ENCODE results near the gene RNASE8.
A peak's percentile ranks its signal among the peaks of the same experiment; 100 is the strongest.
"Not testable (repeated sequence)": the region's sequence is repeated elsewhere in the genome, so short reads cannot be mapped to it uniquely, and the experiment has no call there.

The RNASE8 gene

DNA sequence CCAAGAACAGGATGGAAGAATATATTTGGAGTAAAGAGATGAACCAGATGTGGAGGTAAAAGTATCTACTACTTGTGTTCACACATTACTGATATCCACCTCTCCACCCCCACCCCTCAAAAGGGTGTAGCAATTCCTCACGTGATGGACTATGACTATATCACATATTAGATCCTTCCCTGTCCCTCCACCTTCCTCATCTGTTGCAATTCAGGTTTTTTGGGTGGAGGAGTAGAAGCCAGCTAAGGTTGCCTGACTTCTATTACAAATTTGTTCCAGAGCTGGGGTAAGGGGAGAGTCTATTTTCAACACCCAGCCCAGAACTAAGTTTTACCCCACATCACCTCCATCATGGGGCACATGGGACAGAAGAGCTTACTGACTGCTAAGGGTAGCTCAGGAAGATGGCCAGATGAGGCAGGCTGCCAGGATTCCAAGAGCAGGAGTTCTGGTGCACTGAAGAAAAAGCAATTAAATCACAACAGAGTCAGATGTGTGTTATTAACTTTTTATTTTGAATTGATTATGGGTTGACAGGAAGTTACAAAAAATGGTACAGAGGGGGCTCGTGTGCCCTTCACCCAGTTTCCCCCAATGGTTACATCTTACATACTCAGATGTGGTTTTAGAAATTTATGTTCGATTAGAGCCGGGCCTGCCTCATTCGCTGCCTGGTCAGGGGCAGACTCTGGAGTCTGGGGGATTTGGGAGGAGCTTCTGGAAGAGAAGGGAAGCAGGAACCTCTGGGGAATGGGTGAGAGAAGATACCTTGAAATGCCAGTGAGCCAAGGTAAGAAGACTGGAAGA is 25.1 kb upstream of the RNASE8 start:
- Histone ChIP-seq H3K4me3 (ENCODE audit: low read length) (no peak overlapping the region), H3K27ac (ENCODE audit: low read length) (no peak overlapping the region), H3K9me3 (ENCODE audit: insufficient read depth, low read depth, low read length) (no peaks in the 10 kb centered on the region), H3K4me1 (ENCODE audit: insufficient read depth, low read length) (no peaks in the 10 kb centered on the region), H3K27me3 (ENCODE audit: insufficient read depth, low read length) (peaks cover 10% of the 10 kb centered on the region), H3K9ac (ENCODE audit: low read depth, low read length) (no peak overlapping the region), H3K36me3 (ENCODE audit: insufficient read depth, low read depth, low read length) (no peaks in the 10 kb centered on the region)

DNA sequence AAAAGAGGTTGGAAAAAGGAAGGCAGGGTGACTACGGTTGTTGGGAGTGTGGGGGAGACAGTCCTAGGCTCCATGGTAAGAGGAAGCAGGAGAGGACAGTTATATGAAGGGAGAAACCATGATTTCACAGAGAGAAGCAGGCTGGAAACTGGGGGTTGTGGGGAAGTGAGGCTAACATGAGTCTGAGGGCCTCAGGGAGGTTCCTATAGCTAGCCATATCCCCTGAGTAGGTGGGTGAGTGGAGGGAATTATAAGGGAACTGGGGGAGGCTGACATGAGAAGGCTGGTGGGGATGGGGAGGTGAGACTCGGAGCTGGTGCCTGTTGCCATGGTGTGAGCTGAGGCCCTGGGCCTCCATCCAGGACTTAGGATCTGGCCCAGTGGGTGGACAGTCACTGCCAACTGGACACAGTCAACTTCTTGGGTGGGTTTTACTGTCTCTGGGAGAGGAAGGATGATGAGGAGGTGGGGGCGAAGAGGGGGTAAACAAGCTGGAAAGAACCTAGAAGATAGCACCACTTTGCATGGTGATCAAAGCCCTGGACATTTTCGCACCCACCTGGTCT is 24.4 kb upstream of the RNASE8 start:
- Histone ChIP-seq H3K9me3 (ENCODE audit: insufficient read depth, low read depth, low read length) (no peaks in the 10 kb centered on the region), H3K27me3 (ENCODE audit: insufficient read depth, low read length) (peaks cover 10% of the 10 kb centered on the region; the same call in 1 of the 2 replicates), H3K9ac (ENCODE audit: low read depth, low read length) (no peak overlapping the region), H3K36me3 (ENCODE audit: insufficient read depth, low read depth, low read length) (no peaks in the 10 kb centered on the region), H3K4me1 (ENCODE audit: insufficient read depth, low read length) (no peaks in the 10 kb centered on the region), H3K27ac (ENCODE audit: low read length) (no peak overlapping the region), H3K4me3 (ENCODE audit: low read length) (no peak overlapping the region)

- H3K9me3 ChIP-seq (ENCODE audit: insufficient read depth, low read depth, low read length), result no peaks in the 10 kb centered on the region
- H3K4me3 ChIP-seq (ENCODE audit: low read length), result no peak within 1 kb of the TSS
- H3K27me3 ChIP-seq (ENCODE audit: insufficient read depth, low read length), result peaks cover 10% of the 10 kb centered on the region; the same call in 1 of the 2 replicates
- H3K36me3 ChIP-seq (ENCODE audit: insufficient read depth, low read depth, low read length), result no peaks in the 10 kb centered on the region
- H3K9ac ChIP-seq (ENCODE audit: low read depth, low read length), result no peak within 1 kb of the TSS
- H3K4me1 ChIP-seq (ENCODE audit: insufficient read depth, low read length), result peaks cover 12% of the 10 kb centered on the region; the same call in 1 of the 2 replicates
- H3K27ac ChIP-seq (ENCODE audit: low read length), result no peak within 1 kb of the TSS
These were observed 22.9 kb upstream of the RNASE8 start, which contains the start of gene RNASE13 for GRCh38 chr14:21034707-21035106. Gene RNASE13, minus strand, starts transcription at chr14:21034807. Its CDS starts 519 bp downstream, at chr14:21034288.

DNA sequence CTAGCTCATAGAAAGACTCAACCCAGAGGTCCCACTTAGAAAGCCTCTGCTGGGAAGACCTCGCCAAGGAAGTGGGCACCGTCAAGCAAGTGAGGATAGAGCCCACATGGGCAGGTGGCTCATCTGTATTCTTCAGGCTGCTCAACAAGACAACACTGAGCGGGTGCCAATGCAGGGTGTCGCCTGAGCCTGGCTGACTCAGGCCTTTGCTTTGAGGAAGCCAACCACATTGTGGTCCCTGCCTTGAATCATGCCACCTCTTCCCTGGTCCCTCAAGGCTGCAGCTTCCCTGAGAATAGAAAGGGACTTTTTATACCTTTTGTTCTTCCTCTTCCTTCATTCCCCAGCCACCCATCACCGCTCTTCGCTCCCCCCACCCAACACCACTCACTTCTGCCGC is 20.9 kb upstream of the RNASE8 start:
- H3K4me3 ChIP-seq (ENCODE audit: low read length), result no peak overlapping the region
- H3K9ac ChIP-seq (ENCODE audit: low read depth, low read length), result no peak overlapping the region
- no peak overlapping the region for H3K27ac ChIP-seq (ENCODE audit: low read length)
- H3K27me3 ChIP-seq (ENCODE audit: insufficient read depth, low read length), result 0 out of 2 replicates have a peak, but pooled peaks cover 4% of the 10 kb centered on the region
- no peaks in the 10 kb centered on the region for H3K36me3 ChIP-seq (ENCODE audit: insufficient read depth, low read depth, low read length)
- H3K9me3 ChIP-seq (ENCODE audit: insufficient read depth, low read depth, low read length), result no peaks in the 10 kb centered on the region
- peaks cover 15% of the 10 kb centered on the region; the same call in 1 of the 2 replicates for H3K4me1 ChIP-seq (ENCODE audit: insufficient read depth, low read length)

GRCh38 chr14:21037156-21037555 is 20.5 kb upstream of the RNASE8 start:
- Histone ChIP-seq H3K9ac (ENCODE audit: low read depth, low read length) (no peak overlapping the region), H3K27me3 (ENCODE audit: insufficient read depth, low read length) (no peaks in the 10 kb centered on the region), H3K4me1 (ENCODE audit: insufficient read depth, low read length) (peaks cover 15% of the 10 kb centered on the region; the same call in 1 of the 2 replicates), H3K9me3 (ENCODE audit: insufficient read depth, low read depth, low read length) (no peaks in the 10 kb centered on the region), H3K36me3 (ENCODE audit: insufficient read depth, low read depth, low read length) (no peaks in the 10 kb centered on the region), H3K4me3 (ENCODE audit: low read length) (no peak overlapping the region), H3K27ac (ENCODE audit: low read length) (no peak overlapping the region)

DNA sequence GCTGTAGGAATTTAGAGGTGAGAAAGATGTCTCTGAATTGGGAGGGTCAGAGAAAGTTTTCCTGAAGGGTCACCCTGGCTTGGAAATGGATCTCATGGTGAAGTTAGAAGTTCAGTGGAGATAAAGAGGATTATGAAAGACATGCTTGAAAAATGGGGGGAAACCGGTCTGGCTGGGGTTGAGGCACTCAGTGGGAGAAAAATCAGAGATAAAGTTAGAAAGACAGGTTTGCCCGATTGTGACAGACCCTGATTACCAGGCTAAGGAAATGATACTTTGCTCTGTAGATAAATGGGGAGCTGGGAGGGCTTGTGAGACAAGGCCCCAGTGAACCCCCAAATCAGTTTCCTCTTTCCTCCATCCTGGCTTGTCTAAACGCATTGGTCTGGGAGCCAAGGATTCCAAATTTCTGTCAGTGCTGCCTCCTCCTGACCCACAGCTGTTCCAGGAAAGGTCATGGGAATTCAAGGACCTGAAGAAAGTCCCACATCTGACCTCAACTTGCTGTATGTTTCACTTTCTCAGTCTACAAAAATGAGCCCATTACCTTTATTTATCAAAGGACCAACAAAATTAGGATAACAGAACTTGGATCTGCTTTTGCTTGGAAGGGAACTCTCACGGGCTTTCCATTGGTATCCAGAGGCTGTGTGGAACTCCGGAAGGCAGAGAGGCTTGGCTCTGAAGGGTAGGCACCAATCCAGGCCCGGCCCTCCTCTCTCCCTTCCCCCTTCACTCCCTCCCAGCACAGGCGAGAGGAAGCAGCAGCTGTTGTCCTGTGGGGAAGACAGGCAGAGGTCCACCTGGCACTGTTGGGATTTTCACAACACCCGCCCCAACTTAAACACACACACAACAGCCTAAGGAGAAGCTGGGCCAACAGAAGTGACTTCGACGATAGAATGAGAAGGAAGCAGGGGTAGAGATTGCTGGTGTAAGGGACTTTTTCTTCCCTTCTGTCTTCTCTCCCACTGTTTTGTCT is 18.9 kb upstream of the RNASE8 start:
- Histone ChIP-seq H3K36me3 (ENCODE audit: insufficient read depth, low read depth, low read length) (no peaks in the 10 kb centered on the region), H3K4me1 (ENCODE audit: insufficient read depth, low read length) (peaks cover 15% of the 10 kb centered on the region; the same call in 1 of the 2 replicates), H3K4me3 (ENCODE audit: low read length) (no peak overlapping the region; the same call in 1 of the 2 replicates), H3K9me3 (ENCODE audit: insufficient read depth, low read depth, low read length) (no peaks in the 10 kb centered on the region), H3K27me3 (ENCODE audit: insufficient read depth, low read length) (no peaks in the 10 kb centered on the region), H3K27ac (ENCODE audit: low read length) (no peak overlapping the region), H3K9ac (ENCODE audit: low read depth, low read length) (peak overlapping the region; percentile 51; the same call in 1 of the 2 replicates)

DNA sequence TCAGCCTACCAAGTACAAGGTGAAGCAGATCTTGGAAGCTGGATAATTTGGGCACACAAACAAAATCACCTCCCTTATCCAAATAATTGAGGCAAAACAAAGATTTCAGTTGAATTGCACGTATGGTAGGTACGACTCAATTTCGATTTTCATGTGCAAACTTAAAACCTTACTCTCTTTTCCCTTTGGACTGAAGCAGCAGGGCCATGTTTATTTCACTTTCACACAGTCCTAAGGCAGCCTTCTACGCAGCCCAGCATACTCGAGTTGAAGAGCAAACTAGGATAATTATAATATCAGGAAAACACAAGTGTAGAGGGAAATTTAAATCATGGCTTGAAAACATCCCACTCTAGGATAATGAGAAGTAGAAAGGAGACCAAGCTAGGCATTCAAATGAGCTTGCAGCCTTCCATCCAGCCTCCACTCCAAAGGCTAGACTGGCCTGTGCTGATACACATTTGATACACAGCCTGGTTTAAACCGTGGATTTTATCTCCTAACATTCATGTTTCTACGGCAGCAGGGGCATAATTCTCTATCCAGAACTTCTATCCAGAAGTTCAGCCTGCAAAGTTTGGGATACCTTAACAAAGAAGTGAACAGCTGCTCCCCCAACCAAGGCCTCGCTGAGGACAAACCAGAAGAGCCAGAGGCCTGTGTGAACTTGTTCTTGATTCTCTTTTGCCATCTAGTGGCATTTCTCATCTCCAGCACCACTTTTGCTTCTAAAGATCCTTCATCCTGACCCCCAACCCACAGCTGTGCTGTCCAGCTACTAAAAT is 17.8 kb upstream of the RNASE8 start:
- Histone ChIP-seq H3K9me3 (ENCODE audit: insufficient read depth, low read depth, low read length) (no peaks in the 10 kb centered on the region), H3K4me1 (ENCODE audit: insufficient read depth, low read length) (peaks cover 15% of the 10 kb centered on the region; the same call in 1 of the 2 replicates), H3K27ac (ENCODE audit: low read length) (no peak overlapping the region), H3K4me3 (ENCODE audit: low read length) (no peak overlapping the region), H3K36me3 (ENCODE audit: insufficient read depth, low read depth, low read length) (no peaks in the 10 kb centered on the region), H3K27me3 (ENCODE audit: insufficient read depth, low read length) (no peaks in the 10 kb centered on the region), H3K9ac (ENCODE audit: low read depth, low read length) (peak overlapping the region; percentile 51; the same call in 1 of the 2 replicates)

- Histone ChIP-seq H3K9me3 (ENCODE audit: insufficient read depth, low read depth, low read length) (no peaks in the 10 kb centered on the region), H3K9ac (ENCODE audit: low read depth, low read length) (no peak overlapping the region), H3K4me1 (ENCODE audit: insufficient read depth, low read length) (peaks cover 15% of the 10 kb centered on the region; the same call in 1 of the 2 replicates), H3K27me3 (ENCODE audit: insufficient read depth, low read length) (no peaks in the 10 kb centered on the region), H3K4me3 (ENCODE audit: low read length) (no peak overlapping the region), H3K27ac (ENCODE audit: low read length) (no peak overlapping the region), H3K36me3 (ENCODE audit: insufficient read depth, low read depth, low read length) (no peaks in the 10 kb centered on the region)
These were observed 17.2 kb upstream of the RNASE8 start for GRCh38 chr14:21040370-21040925.

DNA sequence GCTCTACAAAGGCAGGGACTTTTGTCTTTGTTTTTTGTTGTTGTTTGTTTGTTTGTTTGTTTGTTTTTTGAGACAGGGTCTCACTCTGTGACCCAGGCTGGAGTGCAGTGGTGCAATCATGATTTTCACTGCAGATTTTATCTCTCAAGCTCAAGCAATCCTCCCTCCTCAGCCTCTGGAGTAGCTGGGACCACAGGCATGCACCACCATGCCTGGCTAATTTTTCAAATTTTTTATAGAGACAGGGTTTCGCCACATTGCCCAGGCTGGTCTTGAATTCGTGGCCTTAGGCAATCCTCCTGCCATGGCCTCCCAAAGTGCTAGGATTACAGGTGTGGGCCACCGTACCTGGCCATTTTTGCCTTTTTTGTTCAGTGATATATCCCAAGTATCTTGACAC is 16.7 kb upstream of the RNASE8 start:
- not testable (repeated sequence) for H3K27me3 ChIP-seq (ENCODE audit: insufficient read depth, low read length); H3K36me3 ChIP-seq (ENCODE audit: insufficient read depth, low read depth, low read length); H3K4me3 ChIP-seq (ENCODE audit: low read length)

GRCh38 chr14:21041676-21042433 is 15.8 kb upstream of the RNASE8 start, which contains the start of gene RNASE7:
Gene RNASE7, plus strand, starts transcription at chr14:21042362. Its CDS starts 631 bp downstream, at chr14:21042993.
- H3K9ac ChIP-seq (ENCODE audit: low read depth, low read length), result no peak within 1 kb of the TSS
- no peak within 1 kb of the TSS for H3K27ac ChIP-seq (ENCODE audit: low read length)
- H3K36me3 ChIP-seq (ENCODE audit: insufficient read depth, low read depth, low read length), result no peaks in the 10 kb centered on the region
- no peaks in the 10 kb centered on the region for H3K27me3 ChIP-seq (ENCODE audit: insufficient read depth, low read length)
- H3K4me1 ChIP-seq (ENCODE audit: insufficient read depth, low read length), result peaks cover 15% of the 10 kb centered on the region; the same call in 1 of the 2 replicates
- H3K9me3 ChIP-seq (ENCODE audit: insufficient read depth, low read depth, low read length), result no peaks in the 10 kb centered on the region
- no peak within 1 kb of the TSS for H3K4me3 ChIP-seq (ENCODE audit: low read length)

More for the DNA sequence above, 16.7 kb upstream of the RNASE8 start:
- H3K4me1 ChIP-seq (ENCODE audit: insufficient read depth, low read length), result peaks cover 15% of the 10 kb centered on the region; the same call in 1 of the 2 replicates
- H3K27ac ChIP-seq (ENCODE audit: low read length); H3K9me3 ChIP-seq (ENCODE audit: insufficient read depth, low read depth, low read length); H3K9ac ChIP-seq (ENCODE audit: low read depth, low read length): not testable (repeated sequence)

All from iPS-20b (cell line).